CD4-positive, alpha-beta T cell treated with Interferon gamma for 1 hour (primary cell): ENCODE results near the gene ATP6V1G3.
"Not testable (repeated sequence)": the region's sequence is repeated elsewhere in the genome, so short reads cannot be mapped to it uniquely, and the experiment has no call there.

ENCODE experiments used
- DNase-seq: peaks from one replicate; pipeline ENCODE4 v3.0.0-alpha.2; 2020

Gene ATP6V1G3

DNA sequence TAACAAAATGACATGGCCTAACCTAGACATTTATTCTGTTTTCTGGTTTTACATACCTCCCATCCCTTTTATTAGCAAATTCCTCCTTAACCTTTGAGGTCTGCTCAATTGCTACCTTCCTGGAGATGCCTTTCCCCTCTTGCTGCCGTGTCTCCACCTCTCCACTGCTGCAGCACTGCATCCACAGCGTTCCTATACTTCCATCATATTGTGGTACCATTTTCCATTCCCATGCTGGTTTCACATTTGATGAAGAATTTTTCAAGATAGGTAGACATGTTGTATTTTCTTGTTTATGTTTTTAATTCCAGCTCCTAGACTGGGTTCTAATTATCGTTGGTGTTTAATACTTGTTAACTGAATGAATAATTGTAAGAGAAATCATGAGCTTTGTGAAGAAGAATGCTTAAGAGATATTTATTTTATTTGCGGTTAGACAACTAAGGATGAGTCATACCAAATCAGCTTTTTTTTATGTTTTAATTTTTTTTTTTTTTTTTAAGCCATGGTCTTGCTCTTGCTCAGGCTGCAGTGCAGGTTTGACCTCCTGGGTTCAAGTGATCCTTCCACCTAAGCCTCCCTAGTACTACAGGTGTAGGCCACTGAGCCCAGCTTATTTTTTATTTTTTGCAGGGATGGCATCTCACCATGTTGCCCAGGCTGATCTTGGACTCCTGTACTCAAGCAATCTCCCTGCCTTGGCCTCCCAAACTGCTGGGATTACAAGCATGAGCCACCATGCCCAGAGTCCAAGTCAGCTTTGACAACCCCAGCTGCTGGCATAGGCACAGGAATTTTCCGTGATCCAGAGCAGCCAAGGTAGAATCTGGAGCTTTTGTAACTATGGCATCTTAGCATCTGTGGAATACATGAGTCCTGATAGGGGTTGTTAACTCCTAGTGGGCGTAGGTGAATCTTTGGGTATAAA is 44.0 kb downstream of the ATP6V1G3 start:
- DNase-seq: no peak

DNA sequence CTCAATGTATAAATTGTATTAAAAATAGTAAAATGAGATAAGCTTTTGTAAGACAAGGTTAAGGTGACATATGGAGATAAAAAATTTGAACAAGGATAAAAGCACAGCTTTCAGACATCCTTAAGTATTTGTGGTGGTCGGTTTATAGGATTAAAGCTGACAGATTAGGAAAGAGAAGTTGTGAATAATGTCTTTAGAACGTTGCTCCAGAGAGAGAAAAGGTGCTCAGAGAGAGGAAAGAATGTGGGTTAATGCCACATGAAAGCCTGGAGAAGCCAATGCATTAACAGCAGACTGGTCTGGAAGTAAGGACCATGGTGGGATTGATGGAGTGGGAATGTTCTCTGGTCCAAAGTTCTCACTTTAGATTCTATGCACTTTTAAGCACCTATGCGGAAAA is 44.8 kb downstream of the ATP6V1G3 start:
- DNase-seq: no peak

DNA sequence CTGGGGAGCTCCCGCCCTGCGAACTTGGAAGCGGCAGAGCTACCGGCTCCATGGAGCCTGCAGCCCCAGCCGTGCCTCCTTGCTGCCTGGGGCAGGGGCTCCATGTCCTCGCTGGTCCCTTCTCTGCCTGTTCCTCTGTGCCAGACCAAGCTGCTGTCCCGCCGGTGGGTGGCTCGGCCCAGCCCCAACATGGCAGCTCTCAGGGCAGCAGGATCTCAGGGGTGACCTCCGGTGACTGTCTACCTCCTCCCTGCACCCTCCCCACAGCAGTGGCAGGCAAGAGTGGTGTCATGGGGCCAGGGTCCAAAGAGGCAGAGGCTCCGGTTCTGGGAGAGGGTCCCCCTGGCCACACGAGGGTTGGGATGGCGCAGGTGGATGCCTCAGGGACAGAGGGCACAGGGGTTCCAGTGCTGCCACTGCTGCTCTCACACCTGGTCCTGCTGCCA is 45.8 kb downstream of the ATP6V1G3 start:
- no peak for DNase-seq

DNA sequence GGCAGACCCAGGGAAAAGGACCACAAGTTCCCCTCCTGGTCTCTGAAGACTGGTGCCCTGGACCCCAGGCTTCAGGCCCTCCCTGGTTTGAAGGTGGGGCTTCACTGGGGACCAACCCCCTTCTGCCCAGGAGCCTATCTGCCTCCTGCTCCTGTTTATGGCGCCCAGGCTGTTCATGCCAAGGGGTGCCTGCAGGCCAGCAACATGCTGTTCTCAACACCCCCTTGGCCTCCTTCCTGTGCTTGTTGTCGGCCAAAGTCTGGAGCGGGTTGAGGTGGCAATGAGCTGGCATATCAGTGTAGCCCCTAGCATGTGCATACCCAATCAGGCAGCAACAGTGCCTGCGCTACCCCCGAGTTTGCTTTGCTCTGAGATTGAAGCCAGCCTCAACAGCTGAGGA is 46.3 kb downstream of the ATP6V1G3 start:
- DNase-seq: no peak

DNA sequence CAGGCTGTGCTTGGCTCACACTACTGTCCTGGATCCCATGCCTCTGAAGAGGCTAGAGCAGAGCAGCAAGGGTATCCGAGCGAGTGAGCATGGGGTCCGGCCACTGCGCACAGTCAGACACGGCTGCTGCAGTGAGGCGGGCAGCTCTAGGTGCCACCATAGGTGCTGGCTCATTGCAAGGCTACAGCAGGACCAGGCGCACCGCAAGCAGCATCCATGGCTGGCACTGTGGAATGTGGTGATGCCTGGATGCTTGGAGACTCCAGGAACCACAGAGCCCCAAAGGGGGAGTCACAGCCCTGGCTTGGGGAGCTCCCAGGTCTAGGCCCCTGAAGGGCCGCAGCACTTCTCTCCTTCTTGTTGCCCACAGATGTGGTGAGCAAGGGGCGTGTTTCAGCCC is 47.2 kb downstream of the ATP6V1G3 start:
- DNase-seq: no peak

DNA sequence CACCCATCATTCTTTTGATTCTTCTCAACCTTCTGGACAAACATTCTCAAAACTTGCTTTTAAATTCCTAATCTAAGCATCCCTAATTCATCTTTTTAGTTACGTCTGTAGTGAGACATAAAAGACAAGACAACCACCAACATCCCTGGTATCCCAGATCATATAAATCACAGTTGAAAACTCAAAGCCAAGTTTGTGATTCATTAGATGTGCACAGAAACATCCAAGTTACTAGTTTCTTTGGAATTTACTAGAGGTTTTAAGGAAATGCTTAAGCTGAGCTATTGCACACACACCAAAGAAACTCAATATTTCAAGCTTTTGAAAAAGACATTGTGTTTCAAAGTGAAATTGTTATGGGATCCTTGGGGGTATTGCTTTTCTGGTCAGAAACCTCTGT is 47.6 kb downstream of the ATP6V1G3 start:
- DNase-seq: no peak

DNA sequence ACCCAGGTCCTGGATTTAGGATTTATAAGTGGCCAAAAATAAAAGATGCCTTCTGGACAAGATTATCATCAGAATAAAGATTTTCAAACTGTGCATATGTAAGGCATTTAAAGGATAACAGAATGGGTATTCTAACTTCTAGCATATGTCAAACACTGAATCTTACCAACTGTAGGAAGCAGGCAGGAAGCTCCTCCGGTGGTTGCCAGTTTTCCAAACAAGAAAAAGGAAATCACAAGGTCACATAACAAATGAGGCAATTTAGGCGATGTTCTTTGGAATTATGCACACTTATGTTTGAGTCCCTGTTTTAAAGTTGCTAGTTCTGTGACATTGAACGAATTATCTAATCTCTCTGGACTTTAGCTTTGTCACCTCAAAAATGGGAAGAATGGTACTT is 48.9 kb downstream of the ATP6V1G3 start:
- no peak for DNase-seq

DNA sequence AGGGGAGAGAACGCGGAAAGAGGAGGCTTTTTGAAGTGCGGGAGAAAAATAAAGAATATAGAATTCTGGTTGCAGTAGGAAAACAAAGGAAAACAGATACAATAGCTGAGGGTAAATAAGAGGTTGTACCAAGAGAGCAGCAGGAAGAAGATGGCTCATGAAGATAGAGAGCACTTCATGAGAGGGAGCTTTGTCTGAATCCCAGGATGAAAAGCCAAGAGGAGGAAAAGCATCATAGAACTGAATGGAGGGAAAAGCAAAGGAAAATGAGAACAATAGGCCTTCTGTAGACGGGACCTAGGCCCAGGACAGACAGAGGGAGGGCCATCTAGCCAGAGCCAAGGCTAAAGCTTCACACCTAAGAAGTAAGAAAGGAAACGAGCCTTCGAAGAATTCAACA is 49.5 kb downstream of the ATP6V1G3 start:
- DNase-seq: no peak

DNA sequence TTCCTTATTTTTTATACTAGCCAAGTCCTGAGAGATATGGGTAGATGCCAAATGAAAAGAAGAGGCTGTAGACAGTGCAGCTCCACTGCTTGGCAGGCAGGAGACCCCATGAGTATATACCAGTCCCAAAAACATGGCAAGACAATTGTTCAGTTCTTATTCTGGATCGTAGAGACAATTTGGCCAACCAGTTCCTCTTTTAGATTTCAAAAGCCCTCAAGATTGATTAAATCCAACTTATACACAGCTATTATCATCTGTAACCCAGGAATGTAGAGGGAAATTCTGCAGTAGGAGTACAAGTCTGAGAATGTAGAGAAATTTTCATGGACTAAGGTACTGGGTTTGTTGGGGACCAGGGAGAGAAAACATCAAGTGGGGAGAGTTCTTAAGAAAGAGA is 50.3 kb downstream of the ATP6V1G3 start:
- DNase-seq: no peak

DNA sequence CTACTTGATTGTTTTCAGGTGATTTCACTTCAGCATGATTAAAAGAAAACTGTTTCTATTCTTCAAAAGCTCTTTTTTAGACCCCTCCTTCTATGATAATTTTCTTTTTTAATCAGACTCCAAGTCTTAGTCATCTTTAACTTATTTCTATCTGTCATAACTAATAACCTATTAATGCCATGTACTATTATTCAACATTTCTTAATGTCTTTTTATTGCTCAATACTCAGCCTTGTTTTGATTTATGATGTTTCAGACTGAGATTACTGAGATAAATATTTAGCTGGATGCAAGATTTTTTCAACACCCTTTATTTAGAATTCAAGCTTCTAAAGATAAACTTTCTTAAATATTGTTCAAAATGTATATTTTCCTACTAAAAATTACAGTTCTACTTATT is 53.6 kb downstream of the ATP6V1G3 start:
- no peak for DNase-seq

DNA sequence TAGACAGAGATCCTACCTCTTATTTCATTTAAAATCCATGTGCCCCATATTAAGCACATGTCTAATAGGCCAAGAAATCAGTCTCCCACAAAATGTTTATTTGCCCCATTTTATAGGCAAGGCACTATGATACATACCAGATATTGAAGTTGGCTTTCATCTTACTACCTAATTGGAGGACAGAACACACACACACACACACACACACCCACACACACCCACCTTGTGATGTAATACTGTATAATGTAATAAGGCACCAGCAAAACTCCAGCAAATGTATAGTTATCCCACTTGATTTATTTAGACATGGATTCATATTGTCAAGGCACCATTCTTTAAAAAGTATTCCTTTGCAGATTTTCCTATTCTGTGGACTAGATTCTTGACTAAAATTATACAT is 56.8 kb downstream of the ATP6V1G3 start:
- no peak for DNase-seq

DNA sequence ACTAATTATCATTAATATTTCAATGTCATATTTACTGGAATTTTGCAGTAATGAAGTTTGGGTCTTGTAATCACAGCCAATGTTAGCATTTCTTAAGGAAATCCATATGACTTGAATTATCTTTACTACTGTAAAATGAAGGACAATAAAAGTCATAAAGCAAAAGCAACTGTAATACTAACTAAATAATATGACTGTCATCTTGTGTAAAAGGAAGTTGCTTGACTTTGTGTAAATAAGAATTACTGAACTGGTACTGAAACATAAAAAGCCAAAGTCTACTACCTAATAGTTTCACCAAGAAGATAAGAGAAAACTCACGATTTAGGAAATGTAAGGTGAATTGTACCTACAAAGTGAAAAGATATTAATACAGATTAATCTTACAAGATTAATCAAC is 57.5 kb downstream of the ATP6V1G3 start:
- no peak for DNase-seq

DNA sequence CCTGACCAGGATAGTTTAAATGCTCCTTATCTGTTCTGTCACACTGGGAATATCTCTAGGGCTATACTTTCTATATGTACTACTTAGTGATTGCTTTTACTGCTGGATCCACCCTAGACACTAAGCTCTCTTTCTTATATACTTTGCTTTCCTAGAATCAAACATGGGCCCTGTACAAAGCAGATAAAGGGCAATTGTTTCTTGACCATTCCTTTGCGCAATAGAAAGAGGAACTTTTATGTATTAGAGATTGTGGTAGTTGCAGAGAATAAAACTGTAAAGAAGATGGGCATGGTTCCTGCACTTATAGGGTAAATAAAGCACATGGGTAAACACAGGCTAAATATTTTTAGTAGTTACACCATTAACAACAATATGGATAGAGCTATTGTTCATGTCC is 58.8 kb downstream of the ATP6V1G3 start:
- DNase-seq: no peak

DNA sequence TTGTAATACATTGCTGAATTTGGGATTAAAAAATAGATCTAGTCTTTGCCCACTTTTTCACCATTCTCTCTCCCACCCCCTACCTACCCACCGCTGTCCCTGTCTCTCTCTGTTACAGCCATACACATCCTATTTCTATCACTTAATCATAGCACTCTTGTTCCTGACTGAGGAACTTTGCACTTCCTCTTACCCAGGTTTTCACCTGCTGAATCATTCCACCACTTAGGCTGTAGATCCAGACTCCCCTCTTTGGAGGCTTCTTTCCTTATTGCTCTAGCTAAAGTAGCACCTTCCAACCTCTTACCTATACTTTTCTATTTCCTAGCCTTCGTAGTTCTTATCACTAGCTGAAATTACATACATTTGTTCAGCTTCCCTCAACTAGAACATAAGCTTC is 59.6 kb downstream of the ATP6V1G3 start:
- no peak for DNase-seq

DNA sequence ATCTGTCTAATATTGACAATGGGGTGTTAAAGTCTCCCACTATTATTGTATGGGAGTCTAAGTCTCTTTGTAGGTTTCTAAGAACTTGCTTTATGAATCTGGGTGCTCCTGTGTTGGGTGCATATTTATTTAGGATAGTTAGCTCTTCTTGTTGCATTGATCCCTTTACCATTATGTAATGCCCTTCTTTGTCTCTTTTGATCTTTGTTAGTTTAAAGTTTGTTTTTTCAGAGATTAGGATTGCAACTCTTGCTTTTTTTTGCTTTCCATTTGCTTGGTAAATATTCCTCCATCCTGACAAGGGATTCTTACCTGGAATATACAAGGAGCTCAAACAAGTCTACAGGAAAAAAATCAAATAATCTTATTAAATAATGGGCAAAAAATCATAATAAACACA is 63.1 kb downstream of the ATP6V1G3 start:
- not testable (repeated sequence) for DNase-seq
